ENCODE data around the gene PRKD2.

Gene PRKD2

DNA sequence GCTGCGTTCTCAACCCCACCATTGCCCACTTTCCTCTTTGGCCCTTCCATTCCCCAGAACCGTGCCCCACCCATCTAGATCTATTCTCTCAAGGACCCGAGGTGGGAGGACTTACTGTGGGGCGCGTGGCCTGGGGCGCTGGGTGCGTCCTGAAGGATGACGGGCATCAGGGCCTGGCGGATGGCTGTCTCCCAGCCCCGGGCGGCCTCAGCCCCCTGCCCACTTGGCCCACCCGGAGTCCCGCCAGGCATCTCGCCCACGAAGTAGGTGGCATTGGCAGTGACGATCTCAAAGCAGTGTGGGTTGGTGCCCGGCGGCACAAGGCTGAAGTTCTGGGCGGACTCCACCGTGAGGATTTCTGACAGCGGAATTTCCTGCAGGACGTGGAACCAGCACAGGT, 23.2 kb downstream of the PRKD2 start:
- H3K4me3 ChIP-seq (ENCODE audit: low read depth, low read length): no peak overlapping the region
- TF ChIP-seq CTCF (IDR thresholded peaks at IDR 0.05; ENCODE audit: borderline replicate concordance, insufficient read depth, low read depth, low read length): no peak

GRCh38 chr19:46692918-46693722, 23.8 kb downstream of the PRKD2 start:
- TF ChIP-seq CTCF (IDR thresholded peaks at IDR 0.05; ENCODE audit: borderline replicate concordance, insufficient read depth, low read depth, low read length): no peak
- no peak overlapping the region for H3K4me3 ChIP-seq (ENCODE audit: low read depth, low read length)

GRCh38 chr19:46691948-46692347, 25.0 kb downstream of the PRKD2 start:
- no peak for TF ChIP-seq CTCF (IDR thresholded peaks at IDR 0.05; ENCODE audit: borderline replicate concordance, insufficient read depth, low read depth, low read length)
- H3K4me3 ChIP-seq (ENCODE audit: low read depth, low read length): no peak overlapping the region

DNA sequence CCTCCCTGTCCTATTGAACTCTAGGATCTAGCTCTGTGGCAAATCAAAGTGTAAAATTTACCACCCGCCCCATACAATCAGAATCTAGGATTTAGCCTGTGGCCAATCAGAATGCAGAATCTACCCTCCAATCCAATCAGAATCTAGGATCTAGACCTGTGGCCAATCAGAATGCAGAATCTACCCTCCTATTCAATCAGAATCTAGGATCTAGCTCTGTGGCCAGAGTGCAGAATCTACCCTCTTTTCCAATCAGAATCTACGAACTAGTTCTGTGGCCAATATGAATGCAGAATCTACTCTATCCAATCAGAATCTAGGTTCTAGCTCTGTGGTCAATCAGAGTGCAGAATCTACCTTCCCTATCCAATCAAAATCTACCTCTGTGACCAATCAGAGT, 25.8 kb downstream of the PRKD2 start:
- TF ChIP-seq CTCF (IDR thresholded peaks at IDR 0.05; ENCODE audit: borderline replicate concordance, insufficient read depth, low read depth, low read length): no peak

GRCh38 chr19:46689358-46689757, 27.6 kb downstream of the PRKD2 start:
- H3K4me3 ChIP-seq (ENCODE audit: low read depth, low read length): no peak overlapping the region
- TF ChIP-seq CTCF (IDR thresholded peaks at IDR 0.05; ENCODE audit: borderline replicate concordance, insufficient read depth, low read depth, low read length): no peak

More for the DNA sequence above, 25.8 kb downstream of the PRKD2 start:
- H3K4me3 ChIP-seq (ENCODE audit: low read depth, low read length): no peak overlapping the region

- TF ChIP-seq CTCF (IDR thresholded peaks at IDR 0.05; ENCODE audit: borderline replicate concordance, insufficient read depth, low read depth, low read length): no peak
- no peak overlapping the region for H3K4me3 ChIP-seq (ENCODE audit: low read depth, low read length)
Measured at GRCh38 chr19:46687438-46688145, 29.3 kb downstream of the PRKD2 start.

GRCh38 chr19:46685189-46685588, 31.7 kb downstream of the PRKD2 start:
- H3K4me3 ChIP-seq (ENCODE audit: low read depth, low read length): no peak overlapping the region
- no peak for TF ChIP-seq CTCF (IDR thresholded peaks at IDR 0.05; ENCODE audit: borderline replicate concordance, insufficient read depth, low read depth, low read length)

All from GM12875 (cell line).